HL-60/S4 (cell line): ENCODE measurements around the gene SLX4IP.

Experiments
- in situ Hi-C: fragments of 300-500 bp; cut with MboI; formaldehyde crosslinking; loops from 2 replicates; pipeline ENCODE4 v1.14.3; 2022; ENCODE audit warnings: low sequenced_read_pairs

The SLX4IP gene

GRCh38 chr20:10540636-10541493 lies 105.8 kb downstream of the SLX4IP start:
- in situ Hi-C loops: no loop called here

DNA sequence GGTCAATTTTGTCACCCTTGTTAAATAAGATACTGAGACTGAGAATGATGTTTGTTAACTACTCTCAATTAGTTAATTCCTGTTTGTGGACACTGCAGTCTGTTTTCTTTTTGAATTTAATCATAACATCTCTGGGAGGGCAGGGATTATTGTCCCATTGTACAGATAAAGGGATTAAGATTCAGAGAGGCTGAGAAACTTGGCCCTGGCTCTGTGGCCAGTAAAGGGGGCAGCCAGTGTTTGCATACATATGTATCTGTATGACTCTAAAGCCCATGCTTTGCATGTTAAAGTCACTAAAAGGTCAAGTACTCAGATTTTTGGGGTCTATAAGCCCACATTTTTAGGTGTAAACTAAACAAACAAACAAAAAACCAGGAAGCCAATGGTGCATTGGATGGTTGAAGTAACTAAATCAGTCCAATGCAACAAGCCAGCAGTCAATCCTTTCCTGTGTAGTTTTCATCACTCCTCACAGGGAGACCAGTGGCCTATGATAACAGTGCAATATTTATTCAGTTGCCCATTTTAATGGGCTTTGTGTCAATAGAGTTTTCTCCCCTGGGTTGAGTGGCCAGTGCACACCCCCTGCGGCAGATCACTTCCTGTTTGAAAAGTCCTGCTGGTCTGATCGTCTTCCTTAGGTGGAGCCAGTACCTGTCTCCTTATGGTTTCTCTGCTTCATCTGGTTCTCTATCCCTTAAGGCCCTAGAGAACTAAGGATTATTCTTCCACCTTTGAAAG lies 106.7 kb downstream of the SLX4IP start:
- in situ Hi-C loops: no loop called here

GRCh38 chr20:10542442-10542841 lies 107.3 kb downstream of the SLX4IP start:
- in situ Hi-C loops: no loop called here

- in situ Hi-C loops: no loop called here
Measured at GRCh38 chr20:10543480-10543879, 108.4 kb downstream of the SLX4IP start.

GRCh38 chr20:10547276-10548114 lies 112.4 kb downstream of the SLX4IP start:
- in situ Hi-C loops: no loop called here

- in situ Hi-C loops: no loop called here
Measured at GRCh38 chr20:10549511-10549910, 114.4 kb downstream of the SLX4IP start.

GRCh38 chr20:10550204-10551118 lies 115.4 kb downstream of the SLX4IP start:
- in situ Hi-C loops: loop anchor here (25.0 kb wide), 1 partner anchor 712 kb away; no protein-coding TSS in a partner anchor

GRCh38 chr20:10551732-10552724 lies 116.9 kb downstream of the SLX4IP start:
- in situ Hi-C loops: loop anchor here (25.0 kb wide), 1 partner anchor 710 kb away; no protein-coding TSS in a partner anchor

- in situ Hi-C loops: loop anchor here (25.0 kb wide), 1 partner anchor 709 kb away; no protein-coding TSS in a partner anchor
Measured at GRCh38 chr20:10553326-10553984, 118.3 kb downstream of the SLX4IP start.

DNA sequence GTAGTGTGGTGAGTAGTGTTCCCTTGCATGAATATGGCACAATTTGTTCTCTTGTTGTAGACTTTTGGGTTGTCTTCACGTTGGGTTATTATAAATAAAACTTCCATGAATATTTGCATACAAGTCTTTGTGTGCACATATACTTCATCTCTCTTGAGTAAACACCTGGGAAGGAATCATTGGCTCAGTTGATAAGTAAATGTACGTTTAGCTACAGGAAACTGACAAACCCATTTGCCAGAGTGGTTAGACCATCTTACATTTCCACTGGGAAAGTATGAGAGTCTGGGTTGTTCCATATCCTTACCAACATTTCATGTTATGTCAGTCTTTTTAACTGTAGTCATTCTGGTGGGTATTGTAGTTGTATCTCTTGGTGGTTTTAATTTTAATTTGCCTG lies 119.2 kb downstream of the SLX4IP start:
- in situ Hi-C loops: loop anchor here (25.0 kb wide), 1 partner anchor 708 kb away; no protein-coding TSS in a partner anchor

DNA sequence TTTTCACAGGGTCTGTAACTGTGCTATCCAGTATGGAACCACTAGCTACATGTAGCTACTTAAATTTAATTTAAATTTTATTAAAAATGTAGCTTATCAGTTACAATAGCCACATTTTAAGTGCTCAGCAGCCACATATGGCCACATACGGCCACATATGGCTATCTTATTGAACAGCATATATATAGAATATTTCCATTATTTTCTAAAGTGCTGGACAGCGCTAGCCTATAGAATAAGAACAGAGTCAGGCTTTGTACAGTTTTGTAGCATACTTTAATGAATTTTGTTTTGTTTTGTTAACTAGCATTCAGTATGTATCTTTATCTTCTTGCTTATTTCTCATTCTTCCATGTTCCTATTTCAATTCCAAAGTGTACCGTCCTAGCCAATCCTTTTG lies 120.3 kb downstream of the SLX4IP start:
- in situ Hi-C loops: loop anchor here (25.0 kb wide), 1 partner anchor 707 kb away; no protein-coding TSS in a partner anchor

DNA sequence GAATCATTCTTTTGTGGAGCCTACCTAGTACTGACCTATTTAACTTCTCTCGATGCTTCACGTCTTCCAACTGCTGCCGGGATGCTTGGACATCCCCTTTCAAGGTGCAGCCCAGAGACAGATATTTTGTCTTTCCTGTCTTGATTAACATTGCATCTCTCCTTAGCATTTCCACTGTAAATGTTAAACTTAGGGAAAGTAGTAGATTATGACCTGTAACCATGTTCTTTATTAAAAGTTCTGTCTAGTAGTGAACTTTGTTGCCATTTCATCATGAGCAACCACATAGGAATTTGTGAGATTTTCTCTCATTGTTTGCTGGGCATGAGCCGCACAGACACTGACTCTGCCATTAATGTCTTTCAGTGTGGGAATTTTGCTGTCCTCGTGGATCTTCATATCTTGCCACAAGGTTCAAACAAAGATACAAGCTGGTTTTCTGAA lies 120.8 kb downstream of the SLX4IP start:
- in situ Hi-C loops: loop anchor here (25.0 kb wide), 1 partner anchor 706 kb away; no protein-coding TSS in a partner anchor

GRCh38 chr20:10556519-10557083 lies 121.5 kb downstream of the SLX4IP start:
- in situ Hi-C loops: loop anchor here (25.0 kb wide), 1 partner anchor 706 kb away; no protein-coding TSS in a partner anchor

GRCh38 chr20:10557685-10558084 lies 122.6 kb downstream of the SLX4IP start:
- in situ Hi-C loops: loop anchor here (25.0 kb wide), 1 partner anchor 705 kb away; no protein-coding TSS in a partner anchor

DNA sequence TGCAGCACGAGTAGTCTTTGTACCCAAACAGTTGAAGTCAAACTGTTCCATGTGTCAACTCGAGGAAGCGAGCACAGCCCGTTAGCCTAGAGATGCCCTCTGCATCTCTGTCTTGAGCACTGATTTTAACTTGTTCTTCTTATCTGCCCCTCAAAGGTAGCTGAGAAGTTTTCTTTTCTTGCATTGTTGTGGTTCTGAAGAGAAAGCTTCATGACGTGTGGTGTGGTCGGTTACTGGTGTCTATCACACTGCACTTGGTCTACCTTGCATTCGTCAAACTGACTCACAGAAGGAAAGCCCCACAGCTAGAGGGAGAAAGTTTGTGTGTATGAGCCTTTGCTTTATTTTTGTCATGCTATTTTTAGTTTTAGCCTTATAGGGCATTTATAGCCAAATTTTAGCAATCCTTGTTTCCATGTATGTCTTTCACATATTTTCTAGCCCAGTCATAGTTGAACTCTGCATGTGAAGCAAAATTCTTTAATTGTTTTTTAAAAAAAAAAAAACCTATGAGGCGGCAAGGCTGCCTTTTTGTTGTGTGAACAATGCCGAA lies 123.6 kb downstream of the SLX4IP start:
- in situ Hi-C loops: loop anchor here (25.0 kb wide), 1 partner anchor 704 kb away; no protein-coding TSS in a partner anchor

DNA sequence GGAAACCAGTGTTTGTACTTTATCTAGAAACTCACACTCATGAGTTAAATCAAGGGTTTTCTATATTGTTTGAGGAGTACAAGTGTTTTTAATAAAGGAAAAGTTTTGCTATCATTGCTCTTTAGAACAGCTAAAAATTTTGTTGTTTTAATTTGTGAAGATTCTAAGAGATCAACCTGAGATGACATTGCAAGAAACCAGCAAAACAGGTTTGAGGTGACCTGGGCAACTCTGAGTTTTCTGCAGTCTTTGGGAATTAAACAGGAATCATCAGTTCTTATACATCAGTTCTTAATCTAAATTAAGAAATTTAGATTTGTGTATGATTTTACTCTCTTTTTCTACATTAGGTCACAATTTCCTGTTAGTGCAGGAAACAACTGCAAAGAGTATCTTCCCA lies 124.2 kb downstream of the SLX4IP start:
- in situ Hi-C loops: loop anchor here (25.0 kb wide), 1 partner anchor 703 kb away; no protein-coding TSS in a partner anchor

GRCh38 chr20:10560686-10561085 lies 125.6 kb downstream of the SLX4IP start:
- in situ Hi-C loops: loop anchor here (25.0 kb wide), 1 partner anchor 702 kb away; no protein-coding TSS in a partner anchor
